Activated CD8-positive, alpha-beta memory T cell treated with anti-CD3 and anti-CD28 coated beads for 48 hours (primary cell): ENCODE data around the gene GNAZ.

Source experiments
- DNase-seq, 3 experiments: peaks; one replicate each; pipeline ENCODE4 v3.0.0-alpha.2; 2020; ENCODE audit warnings: low read depth in 2 of 3, low spot score in 2 of 3

GNAZ gene

DNA sequence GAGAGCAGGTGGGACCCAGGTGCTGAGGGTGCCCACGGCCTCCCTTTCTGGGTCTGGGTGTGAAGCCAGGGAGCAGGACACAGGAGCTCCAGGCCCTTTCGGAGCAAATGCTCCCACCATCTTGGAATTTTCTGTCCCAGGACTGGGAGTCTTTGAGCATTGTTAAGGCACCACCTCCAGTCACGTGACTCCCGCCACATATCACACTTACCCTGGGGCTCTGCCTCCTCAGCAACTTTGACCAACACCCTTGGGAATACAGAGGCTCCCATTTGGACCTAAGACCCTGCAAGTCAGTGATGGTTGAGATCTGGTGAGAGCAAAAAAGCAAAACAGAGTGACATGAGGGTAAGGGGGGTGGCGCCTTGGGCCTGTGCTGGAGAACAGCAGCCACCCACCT is 35.6 kb downstream of the GNAZ start:
- DNase-seq = no peak

- no peak for DNase-seq
These were observed 36.0 kb downstream of the GNAZ start for GRCh38 chr22:23106344-23106743.

DNA sequence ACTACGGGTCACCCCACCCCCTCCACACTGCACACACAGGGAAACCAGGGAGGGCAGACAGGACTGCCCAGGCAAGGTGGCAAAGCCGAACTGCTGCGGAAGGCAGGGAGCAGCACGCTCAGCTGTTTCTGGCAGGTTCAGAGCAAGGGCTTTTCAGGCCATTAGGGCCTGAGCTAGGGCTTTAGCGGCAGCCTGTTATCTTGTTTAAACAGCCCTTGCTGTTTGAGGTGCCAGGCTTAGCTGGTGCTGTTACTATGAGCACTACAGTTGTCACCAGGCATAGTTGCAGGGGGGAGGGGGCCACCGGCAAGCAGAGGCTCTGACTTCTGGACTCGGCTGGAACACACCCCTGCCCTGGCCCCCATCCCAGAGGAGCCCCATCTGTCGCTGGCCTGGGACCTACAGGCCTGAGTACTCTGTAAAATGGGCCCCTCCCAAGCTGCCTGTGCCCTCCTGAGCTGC is 36.6 kb downstream of the GNAZ start:
- DNase-seq = no peak

- DNase-seq = no peak
These were observed 37.3 kb downstream of the GNAZ start for GRCh38 chr22:23107487-23108248.

GRCh38 chr22:23108249-23109078 is 38.1 kb downstream of the GNAZ start:
- no peak for DNase-seq

DNA sequence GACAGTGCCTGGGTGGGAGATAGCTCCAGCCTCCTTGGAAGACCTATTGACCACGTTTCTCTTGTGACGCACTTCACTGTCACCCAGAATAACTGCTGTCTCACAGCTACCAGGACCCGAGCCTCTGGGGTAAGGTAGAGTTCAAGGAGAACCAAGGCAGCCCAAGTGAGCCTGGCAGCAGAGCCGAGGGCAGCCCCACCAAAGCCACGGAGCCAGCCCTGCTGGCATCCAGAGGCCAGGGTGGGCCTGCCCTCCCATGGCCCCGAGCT is 38.7 kb downstream of the GNAZ start:
- no peak for DNase-seq

DNA sequence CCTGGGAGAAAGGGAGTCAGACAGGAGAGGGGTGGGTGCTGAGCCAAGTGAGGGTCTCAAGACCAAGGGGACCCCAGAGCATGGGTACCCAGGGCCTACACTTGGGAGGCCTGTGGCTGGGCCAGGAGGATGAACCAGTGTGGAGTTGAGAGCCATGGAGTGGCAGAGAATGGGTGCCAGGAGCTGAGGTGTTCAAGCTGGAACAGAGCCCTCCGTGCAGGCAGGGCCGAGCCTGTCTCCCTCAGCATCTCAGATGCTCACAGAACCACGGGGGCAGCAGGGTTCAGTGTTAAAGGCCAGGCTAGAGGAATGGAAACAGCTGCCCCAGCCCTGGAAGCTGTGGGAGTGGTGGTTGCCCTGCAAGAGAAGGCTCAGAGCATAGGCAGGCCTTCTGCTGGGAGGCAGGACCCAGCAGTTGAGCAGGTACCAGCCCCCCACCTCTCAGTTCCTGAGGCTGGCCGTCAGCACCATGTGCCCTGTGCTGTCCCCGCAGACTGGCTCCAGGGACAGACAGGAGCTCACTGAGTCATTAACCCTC is 39.2 kb downstream of the GNAZ start:
- no peak for DNase-seq

DNA sequence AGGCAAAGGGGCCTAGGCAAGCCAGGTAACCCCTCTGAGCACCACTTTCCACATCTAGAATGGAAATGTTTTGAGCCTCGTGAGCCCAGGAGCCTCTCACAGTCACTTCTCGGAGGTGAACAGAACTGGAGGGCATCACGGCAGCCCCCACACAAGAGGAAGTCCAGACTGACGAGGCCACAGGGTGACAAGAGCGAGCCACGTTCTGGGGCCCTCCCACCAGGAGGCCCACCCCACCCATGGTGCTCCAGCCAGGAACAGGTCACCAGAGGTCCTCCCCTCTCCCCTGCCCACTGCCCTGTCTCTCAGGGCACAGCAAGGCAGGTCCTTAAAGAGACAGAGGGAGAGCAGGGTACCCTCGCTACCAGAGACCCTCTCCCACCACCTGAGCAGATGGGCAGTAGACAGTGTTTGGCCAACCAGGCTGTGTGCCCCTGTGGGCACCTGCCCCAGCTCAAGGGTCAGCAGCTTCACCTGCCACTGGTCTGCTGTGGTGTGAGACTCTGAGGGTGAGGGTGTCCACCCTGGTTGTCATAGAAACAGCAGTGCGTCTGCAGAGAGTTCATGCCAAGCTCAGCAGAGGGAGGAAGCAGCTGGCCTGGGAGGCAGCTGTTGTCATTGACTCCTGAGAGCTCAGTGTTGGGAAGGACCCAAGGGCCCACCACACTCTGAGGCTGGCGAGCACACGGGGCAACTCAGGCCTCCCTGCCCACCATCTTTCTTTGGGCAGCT is 40.0 kb downstream of the GNAZ start:
- DNase-seq = no peak

GRCh38 chr22:23110922-23111527 is 40.7 kb downstream of the GNAZ start:
- no peak for DNase-seq

GRCh38 chr22:23112472-23113012 is 42.2 kb downstream of the GNAZ start:
- DNase-seq = no peak

DNA sequence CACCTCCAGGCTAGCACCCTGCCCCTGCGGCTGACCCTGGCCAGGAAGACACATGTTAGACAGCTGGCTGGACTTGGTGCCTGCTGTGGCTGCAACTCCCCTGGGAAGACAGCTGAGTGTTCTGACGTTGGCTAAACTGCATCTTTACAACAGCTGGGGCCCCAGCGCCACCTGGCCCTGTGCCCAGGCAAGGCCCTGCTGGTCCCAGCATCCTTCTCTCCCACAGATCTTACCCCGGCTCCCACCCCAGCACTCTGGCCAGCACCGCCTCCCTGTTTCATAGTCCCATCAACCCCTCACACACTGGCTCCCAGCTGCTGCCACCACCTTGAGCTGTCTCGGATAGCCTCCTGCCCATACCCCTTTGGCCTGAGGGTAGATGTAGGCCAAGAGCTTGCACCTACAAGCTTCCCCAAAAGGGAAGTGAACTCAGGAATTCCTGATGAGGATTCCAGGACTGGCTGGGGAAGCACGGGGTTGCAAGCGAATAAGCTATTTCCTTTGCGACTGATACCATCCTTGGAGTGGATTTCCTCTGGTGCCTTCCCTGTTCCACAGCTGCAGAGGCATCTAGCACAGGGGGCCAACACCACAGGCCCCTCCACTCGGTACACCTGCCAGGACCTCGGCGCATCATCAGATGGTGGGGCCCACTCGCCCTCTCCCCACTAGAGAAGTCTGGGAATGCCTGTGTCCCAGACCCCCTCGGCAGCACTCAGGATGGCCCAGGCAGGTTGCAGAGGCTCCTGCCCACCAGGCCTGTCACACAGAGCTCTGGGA is 42.9 kb downstream of the GNAZ start:
- DNase-seq = no peak

DNA sequence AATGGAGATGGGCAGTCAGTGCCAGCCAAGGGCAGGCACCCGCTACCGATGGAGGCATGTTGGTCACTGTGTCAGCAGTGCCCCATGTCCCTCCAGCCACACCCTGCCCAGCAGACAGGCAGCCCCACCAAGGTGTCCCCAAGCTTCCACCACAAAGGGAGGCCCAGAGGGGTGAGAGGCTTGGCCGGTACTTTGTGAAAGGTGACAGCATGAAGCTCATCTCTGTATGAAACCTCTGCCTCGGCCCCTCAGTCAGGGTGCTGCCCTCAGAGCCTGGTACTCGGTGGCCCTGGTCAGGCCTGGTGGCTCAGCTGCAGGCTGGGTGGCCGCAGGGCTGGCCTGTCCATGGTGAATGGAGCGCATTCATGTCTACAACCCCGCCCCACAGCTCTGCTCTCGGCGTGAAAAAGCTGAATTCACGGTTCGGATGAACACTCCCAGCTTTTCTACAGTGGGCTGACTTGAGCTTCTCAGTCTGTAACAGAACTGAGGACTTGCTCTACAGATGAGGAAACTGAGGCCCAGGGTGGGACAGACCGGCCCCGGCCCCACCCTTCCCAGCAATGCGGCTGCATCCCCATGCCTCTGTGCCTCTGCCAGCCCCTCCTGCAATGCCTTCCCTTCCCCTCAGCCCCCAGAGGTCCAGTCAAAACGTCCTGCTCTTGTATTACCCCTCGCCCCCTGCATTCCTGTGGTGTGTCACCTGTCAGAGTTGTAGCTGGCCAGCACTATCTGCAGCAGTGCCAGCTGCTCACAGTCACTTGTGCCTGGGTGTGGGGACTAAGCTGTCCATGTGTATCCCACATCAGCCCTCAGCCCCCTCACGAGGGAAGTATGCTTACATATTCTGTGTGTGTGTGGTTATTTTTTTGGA is 43.8 kb downstream of the GNAZ start:
- no peak for DNase-seq

- DNase-seq = no peak
These were observed 44.4 kb downstream of the GNAZ start for GRCh38 chr22:23114721-23115020.

GRCh38 chr22:23115369-23115768 is 45.0 kb downstream of the GNAZ start:
- no peak for DNase-seq

DNA sequence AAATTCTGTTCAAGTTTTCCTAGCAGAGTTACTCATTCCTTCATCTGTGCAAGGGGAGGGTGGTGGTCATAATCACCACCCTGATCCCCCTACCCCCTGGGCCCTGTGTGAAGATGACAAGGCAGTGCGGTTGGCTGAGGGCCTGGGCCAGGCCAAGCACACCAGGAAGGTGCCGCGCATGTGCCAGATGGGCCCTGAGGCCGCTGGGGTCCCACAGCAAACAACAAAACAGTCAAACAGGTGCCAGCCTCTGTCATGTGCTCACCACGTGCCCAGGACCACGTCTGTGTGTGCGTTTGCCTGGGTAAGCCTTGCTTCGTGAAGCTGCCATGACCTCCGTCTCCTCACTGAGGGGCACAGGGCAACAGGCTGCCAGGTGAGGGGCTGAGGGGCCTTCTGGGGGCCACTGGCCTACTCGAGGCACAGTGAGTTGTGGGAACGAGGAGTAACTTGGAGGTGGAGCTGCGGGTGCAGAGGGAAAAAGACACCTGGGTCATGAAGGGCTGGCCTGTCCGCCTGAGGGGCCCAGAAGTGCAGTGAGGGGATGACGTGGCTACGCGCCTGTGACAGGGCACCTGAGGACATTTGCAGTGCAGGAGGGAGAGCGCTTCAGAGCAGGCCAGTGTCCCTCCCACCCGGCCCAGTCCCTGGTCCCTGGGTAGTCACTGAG is 45.6 kb downstream of the GNAZ start:
- DNase-seq = no peak

DNA sequence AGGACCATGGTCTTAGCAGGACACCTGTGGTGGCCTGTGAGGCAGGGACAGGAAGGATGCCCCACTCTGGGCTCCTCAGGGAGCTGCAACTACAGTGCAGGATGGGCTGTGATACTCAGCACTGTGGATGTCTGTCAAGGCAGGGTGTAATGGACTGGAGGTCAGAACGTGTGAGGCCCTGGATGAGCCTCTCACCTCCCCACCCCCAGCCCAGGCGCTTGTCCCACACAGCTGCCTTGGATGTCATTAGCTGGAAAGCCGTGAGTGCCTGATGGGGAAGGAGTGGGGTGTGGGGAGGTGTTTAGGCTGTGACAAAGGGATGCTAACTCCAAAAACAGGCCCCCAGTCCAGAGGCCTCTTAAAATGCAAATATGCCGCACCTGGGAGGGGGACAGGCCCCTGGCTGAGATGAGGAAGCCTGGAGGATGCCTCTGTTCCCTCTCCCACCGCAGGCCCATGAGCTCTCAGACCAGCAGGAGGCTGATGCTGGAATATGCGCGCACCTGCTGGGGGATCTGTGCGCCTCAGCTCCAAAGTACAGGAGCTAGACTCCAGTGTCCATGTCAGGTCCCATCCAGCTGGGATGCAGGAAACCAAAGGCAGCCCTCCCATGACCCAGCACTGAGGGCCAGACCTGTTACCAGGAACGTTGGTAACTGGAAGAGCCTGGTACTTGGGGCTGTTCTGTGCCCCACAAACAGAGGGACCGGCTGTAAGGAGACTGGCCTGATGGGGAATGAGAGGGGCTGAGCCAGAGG is 46.4 kb downstream of the GNAZ start:
- no peak for DNase-seq

GRCh38 chr22:23117275-23117674 is 47.0 kb downstream of the GNAZ start:
- DNase-seq = no peak
